ENCODE results near the gene DNAAF5.

Gene DNAAF5

DNA sequence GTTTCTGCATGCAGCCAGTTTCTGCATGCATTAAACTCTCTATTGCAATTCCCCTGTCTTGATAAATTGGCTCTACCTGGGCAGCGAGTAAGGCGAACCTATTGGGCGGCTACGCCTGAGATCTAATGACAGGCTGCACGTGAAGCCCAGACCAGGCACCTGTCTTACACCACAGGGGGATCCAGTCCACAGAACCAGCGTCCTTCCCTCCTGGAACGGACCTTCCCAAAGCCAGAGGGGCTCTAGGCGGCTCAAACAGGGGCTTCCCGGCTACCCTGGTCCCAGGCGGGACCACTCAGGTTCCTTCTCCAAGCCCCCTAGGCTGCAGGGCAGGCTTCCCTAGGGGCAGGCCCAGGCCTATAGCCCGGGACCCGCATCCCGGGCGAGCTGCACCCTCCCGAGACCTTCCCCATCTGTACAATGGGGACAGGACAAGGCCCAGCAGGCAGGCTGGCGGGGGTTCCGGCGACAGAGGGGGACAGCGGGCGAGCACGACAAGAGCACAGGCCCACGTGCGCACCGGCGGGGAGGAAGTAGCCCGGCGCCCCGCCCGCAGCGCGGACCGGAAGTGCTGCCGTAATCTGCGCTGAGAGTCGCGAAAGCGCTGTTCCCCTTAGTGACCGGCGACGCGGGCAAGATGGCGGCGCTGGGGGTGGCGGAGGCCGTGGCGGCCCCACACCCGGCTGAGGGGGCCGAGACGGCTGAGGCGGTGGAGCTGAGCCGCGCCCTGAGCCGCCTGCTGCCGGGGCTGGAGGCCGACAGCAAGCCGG is at the start of gene DNAAF5:
TSS of gene DNAAF5 (plus strand) at position 616 of the 770 bp plus-strand sequence. CDS start at position 638, 22 bp downstream.
- peak; percentile 79 for DNase-seq (ENCODE audit: low read depth)

DNA sequence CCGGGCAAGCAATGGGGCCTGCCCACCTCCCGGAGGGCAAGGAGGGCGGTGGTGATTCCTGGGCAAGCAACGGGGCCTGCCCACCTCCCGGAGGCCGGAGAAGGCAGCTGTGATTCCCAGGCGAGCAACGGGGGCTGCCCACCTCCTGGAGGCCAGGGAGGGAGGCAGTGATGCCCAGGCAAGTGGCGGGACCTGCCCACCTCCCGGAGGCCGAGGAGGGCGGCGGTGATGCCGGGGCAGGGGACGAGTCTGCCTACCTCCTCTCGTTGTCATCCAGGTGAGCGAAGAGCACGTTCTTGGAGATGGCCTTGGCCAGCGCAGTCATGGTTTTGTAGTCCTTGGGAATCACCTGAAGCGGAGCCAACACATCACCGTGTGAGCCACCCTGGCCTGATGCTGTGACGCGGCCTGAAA is 49.5 kb upstream of the DNAAF5 start:
- no peak for DNase-seq (ENCODE audit: low read depth)

DNA sequence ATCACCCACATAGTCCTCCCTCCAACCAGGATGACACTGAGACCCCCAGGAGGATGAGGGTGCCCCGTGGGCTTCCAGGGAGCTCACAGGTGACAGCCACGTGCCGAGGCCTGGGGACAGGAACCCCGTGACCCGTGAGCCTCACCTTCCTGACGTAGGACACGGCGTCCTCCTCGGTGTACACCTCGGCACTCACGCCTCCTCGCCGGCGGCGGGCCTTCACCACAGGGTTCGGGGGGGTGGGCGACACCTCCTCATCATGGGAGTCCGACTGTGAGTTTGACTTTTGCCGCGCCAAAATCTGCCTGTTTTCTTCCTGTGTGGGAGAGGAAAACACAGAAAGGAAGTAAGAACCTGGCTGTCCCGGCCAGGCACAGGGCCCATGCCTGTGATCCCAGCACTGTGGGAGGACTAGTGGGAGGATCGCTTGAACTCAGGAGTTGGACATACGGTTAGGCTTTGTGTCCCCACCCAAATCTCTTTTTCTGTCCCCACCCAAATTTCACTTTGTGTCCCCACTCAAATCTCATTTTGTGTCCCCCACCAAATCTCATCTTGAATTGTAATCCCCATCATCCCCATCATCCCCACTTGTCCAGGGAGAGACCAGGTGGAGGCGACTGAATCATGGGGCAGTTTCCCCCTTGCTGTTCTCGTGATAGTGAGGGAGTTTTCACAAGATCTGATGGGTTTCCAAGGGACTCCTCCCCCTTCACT is 45.9 kb upstream of the DNAAF5 start:
- no peak for DNase-seq (ENCODE audit: low read depth)

DNA sequence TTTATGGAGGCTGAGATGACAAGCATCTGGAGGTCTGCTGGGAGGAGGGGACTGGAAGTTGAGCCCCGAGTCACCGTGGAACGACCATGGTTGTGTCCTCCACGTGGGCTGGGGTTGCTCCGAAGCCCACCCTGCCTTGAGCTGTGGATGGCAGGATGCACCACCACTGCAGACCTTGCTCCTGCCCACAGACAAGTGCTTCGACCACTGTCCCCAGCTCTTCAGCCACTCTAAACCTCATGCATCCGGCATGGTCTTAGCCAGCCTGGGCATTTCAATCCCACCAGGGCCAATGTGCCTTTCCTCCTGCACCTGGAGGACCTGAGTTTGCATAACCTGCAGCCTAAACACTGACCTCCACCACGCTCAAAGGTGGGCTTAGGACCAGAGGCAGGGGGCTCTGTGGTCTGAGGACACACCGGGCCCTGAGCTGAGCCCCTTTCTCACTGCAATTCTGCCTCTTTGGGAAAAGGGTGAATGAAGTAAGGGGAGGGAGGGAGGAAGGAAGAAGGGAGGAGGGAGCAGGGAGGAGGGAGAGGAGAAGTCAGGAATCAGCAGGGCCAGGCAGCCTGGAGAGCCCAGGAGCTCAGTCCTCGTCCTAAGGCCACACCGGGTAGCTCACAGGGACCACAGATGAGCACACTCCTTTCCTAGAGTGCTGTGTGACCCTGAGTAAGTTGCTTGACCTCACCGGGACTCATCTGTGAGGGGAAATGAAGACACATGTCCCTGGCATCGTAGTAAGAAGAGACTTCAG is 44.8 kb upstream of the DNAAF5 start:
- DNase-seq (ENCODE audit: low read depth): no peak

DNA sequence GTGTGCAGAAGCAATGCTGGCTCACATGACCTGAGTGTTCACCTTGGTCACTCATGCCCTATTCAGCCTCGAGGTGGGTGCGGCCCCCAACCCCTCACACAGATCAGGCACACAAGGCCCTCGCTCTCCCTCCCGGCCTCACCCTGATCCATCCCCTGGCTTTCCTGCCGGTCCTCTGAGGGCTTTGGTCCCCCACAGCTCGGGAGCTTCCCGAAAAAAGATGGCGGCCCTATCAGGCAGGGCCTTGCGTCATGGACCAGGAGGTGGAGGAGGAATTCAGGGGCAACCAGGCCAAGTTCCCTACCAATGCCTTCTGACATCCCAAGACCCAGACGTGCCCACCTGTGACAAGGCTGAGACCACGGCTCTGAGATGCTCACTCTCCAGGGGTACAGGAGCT is 43.7 kb upstream of the DNAAF5 start:
- DNase-seq (ENCODE audit: low read depth): no peak

DNA sequence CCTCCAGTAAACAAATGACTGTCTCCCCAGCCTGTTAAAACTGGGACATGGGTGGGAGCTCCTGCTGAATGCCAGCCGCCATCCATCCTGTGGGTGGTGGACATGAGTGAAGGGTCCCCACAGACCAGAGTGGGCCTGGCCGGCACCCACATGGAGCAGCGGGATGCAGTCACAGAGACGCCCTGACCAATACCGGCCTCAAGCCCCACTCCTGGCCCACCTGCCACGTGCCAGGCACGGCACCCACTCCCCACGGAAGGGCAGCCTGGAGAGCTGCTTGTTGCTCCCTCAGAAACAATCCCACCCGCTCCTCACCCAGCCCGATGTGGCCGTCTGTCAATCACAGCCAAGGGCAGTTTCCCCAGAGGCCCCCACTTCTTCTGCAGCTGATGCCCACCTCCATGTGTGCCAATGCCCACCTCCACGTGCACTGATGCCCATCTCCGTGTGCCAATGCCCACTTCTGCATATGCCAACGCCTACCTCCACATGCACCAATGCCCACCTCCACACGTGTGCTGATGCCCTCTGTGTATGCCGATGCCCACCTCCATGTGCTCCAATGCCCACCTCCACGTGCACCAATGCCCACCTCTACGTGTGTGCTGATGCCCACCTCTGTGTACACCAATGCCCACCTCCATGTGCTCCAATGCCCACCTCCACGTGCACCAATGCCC is 42.8 kb upstream of the DNAAF5 start:
- no peak for DNase-seq (ENCODE audit: low read depth)

DNA sequence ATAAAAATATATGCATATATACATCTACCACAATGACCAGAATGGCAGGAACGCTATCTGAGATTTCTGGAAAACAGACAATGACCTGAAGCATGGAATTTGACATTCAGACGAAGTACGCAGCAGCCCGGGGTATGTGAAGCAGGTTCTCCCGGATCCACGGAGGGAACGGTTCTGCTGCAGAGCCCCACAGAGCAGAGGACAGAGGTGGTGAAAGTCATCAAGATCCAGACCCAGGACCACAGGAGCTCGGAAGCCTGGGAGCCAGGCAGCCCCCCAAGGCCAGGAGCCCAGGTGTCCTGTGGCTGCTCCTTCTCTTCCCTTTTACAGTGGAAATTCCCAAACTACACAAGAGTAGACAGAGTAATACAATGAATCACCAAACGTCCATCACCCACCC is 42.1 kb upstream of the DNAAF5 start:
- DNase-seq (ENCODE audit: low read depth): no peak

DNA sequence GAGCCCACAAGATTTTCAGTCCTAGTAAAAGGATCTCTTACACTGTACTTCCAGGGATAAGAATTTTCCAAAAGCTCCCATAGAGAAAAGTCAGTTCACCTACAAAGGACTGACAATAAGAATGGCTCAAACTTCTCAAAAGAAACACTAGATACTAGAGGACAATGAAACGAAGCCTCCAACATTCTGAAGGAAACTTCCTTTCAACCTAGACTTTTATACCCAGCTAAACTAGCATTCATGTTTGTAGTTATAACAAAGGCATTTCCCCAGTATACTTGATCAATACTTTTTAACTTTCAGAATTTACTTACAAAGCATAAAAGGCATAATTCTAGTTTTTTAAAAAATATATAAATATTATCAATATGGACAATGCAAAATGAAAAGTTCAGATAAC is 41.0 kb upstream of the DNAAF5 start:
- no peak for DNase-seq (ENCODE audit: low read depth)

DNA sequence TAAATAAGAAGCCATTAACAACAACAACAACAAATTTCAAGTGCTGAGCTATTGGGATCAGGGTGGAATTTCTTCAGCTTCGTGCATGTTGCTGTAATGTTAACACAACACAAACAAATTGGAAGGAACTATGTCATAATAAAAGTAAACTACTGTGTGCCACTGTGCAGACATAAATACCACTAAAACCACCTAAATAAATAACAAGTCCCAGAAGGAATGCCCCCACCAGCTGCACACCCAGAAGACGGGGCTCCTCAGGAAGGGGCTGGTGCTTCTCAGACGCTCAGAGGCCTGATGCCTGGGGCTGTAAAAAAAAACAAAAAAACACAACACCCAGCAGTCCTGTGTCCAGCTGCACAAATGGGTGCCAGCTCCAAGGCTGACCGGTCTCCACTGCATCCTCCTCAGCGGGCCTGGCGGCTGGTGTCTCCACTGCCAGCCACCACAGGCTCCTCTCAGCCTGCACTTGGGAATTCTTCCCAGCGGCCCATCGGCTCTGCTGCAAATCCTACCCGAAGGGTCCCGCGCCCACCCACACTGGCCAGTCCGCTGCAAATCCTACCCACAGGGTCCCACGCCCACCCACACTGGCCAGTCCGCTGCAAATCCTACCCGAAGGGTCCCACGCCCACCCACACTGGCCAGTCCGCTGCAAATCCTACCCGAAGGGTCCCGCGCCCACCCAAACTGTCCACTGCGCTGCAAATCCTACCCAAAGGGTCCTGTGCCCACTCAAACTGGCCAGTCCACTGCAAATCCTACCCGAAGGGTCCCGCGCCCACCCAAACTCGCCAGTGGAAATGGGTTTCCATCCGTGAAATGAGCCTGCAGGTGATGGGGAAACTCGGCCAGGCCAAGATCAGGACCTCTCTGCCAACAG is 35.8 kb upstream of the DNAAF5 start:
- DNase-seq (ENCODE audit: low read depth): no peak

DNA sequence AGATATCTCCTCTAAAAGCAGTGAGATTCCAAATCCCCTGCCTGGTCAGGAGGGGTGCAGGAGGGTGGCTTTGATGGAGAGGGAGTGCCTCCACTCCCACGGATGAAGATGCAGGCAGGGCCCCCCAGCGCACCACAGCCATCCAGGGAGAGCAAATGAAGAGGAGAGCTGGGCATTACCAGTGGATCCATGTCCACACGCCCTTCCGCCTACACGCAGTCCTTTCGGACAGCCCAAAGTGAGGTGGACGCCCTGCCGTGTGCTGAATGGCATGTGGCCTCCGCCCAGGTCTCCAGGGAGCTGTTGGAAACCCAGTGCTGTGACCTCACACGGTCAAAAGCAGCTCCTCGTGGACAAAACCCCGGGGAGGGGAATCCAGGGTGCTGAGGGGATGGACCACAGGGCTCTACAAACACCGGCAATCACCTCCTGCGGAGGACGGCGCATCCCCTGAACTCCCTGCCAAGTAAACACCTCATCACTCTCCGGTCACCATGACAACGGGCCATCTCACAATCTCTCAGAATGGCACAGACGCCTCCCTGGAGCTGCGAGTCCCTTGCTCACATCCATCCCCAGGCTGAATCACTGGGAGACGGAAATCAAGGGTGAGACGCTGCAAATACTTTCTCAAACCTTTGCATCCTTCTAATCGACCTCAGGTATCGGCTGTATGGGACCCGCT is 35.0 kb upstream of the DNAAF5 start:
- DNase-seq (ENCODE audit: low read depth): no peak

DNA sequence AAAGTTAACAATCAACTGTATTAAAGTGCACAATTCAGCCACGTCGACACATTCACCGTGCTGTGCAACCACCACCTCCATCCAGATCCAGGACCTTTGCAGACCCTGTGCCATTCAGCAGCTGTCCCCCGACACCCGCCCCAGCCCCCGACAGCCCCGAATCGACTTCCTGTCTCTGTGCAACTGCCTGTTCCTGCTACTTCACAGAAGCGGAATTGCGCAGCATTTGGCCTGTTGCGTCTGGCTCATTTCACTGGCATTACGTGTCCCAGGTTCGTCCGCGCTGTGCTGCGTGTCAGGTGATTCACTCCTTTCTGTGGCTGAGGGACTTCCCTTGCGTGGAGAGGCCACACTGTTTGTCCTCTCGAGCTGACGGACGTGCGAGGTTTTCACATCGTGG is 33.2 kb upstream of the DNAAF5 start:
- no peak for DNase-seq (ENCODE audit: low read depth)

DNA sequence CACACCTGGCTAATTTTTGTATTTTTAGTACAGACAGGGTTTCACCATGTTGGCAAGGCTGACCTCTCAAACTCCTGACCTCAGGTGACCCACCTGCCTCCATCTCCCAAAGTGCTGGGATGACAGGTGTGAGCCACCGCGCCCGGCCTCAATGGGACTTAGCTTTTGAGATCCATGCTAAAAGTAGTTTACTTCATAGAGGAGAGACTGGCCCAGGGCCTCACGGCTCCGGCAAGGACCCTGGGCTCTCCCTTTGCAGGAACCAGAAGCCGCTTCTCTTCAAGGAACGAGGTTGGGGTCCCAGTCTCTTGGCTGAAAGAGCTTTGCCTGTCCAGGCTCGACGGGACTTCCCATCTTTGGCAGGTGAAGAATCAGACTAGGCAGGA is 30.1 kb upstream of the DNAAF5 start:
- DNase-seq (ENCODE audit: low read depth): no peak

DNA sequence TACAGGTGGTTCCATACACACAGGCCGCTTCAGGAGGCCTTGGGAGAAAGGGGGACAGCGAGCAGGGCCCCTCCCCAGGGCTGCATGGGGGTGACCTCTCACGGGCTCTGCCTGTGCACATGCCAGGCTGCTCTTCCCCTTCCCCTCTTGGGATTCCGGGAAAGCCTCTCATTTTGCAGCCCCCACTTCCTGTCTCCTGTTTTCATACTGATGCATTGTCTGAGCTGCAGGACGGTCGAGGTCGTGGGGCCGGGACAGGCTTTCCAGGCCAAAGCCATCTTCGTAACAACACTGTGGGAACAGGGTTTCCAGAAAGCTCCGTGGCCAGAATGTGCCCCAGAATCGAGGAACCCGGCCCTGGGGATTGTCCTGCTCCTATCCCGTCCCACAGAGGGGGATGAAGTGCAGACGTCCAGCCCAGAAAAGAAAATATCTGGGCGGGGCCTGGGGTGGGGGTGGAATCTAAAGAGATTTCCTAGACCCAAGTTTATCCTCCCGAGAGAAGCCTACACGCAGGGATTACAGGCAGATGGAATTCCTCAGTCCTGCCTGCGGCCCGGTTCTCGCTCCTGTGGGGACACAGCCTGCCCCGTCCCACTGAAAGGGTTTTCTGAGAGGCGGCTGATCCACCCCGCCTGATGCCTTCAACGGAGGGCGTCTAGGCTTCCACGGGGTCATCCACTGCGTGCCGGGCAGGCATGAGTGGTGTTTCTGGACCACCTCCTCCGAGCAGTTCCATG is 29.5 kb upstream of the DNAAF5 start:
- DNase-seq (ENCODE audit: low read depth): no peak

DNA sequence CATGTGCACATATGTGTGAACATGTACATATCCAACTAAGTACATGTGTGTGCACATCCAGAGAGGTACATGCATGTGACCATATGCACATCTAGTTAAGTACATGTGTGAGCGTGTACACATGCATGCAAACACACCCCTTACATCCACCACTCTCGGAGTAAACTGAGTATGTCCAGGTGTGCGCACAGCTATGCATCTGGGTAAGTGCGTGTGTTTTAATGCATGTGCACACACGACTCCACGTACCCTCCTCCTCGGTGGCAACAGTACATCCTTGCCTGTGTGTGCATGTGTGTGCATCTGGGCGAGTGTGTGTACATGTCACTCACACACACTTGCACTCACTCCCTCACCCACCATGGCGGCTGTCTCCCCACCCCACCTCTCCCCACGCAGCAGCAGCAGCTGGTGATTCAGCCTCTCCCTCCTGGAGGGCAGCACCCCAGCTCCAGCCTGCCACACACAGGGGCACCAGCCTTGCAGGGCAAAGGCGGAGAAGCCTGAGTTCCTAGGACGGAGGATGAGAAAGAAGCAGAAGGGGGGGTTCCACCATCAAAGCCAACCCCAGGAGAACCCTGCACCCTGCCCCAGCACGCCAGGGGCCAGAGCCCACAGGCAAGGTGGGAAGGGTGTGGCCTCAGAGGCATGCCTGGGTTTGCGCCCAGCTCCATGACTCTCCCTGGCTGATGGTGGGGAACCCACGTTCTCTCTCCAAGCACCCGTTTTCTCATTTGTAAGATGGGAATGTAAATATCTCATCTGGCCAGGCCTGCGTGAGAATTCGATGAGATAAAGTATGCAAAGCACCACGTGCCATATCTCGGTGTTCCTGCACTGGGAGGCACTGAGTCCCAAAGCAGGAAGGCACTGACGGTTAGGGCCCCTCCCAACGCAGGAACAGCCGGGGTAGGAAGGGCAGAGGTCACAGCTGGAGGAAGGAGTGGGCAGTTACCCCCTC is 27.7 kb upstream of the DNAAF5 start:
- DNase-seq (ENCODE audit: low read depth): no peak

DNA sequence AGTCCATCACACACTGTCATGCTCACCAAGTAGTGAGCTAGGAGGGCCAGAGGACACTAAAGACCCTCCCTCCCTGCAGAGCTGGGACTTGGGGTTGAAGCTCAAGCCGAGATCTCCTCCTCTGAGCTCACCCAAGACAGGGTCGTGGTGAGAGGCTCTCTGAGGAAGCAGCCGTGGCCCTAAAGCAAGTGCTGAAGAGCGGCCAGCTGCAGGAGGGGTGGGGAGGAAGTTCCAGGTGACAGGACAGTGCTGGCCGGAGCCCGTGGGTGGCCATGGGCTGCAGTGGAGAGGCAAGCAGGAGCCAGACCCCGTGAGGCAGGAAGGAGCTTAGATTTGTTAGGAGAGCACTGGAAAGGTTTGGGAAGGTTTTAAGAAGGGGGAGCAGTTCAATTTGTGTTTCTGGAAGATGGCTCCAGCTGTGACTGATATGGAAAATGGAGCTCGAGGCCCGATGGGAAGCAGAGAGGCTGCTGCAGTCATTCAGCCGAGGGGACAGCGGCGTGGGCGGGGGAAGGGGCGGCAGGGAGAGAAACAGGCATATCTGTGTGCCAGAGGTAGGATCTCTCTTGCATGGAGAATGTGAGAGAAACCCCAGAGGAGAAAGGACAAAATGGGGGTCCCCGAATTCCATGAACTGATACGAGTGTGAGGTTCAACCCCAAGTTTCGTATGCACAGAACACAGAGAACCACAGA is 26.9 kb upstream of the DNAAF5 start:
- no peak for DNase-seq (ENCODE audit: low read depth)

DNA sequence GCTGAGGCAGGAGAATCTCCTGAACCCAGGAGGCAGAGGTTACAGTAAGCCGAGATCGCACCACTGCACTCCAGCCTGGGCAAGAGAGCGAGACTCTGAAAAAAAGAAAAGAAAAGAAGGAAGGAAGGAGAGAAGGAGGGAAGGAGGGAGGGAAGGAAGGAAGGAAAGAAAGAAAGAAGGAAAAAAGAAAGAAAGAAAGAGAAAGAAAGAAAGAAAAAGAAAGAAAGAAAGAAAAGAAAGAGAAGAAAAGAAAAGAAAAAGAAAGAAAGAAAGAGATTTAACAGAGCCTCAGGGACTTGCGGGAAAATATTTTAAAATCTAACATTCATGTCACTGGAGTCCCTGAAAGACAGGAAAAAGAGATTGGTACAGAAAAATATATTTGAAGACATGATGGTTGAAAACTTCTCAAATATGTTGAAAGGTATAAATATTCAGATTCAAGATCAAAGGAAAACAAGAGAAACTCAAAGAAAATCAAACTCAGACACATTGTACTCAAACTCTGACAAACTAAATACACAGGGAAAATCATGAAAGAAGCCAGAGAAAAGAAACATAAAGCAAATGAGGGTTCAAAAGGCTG is 25.3 kb upstream of the DNAAF5 start:
- DNase-seq (ENCODE audit: low read depth): no peak

DNA sequence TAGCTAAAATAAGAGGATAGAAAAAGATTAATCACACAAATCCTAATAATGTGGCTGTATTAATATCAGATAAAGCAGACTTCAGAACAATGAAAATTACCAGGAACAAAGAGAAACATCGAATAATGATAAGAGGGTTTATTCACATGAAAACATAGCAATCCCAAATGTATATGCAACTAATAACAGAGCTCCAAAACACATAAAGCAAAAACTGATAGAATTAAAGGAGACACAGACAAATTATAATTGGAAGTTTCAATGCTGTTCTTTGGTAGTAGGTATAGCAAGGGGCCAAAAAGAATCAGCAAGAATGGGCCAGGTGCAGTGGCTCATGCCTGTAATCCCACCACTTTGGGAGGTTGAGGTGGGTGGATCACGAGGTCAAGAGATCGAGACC is 23.4 kb upstream of the DNAAF5 start:
- DNase-seq (ENCODE audit: low read depth): no peak

DNA sequence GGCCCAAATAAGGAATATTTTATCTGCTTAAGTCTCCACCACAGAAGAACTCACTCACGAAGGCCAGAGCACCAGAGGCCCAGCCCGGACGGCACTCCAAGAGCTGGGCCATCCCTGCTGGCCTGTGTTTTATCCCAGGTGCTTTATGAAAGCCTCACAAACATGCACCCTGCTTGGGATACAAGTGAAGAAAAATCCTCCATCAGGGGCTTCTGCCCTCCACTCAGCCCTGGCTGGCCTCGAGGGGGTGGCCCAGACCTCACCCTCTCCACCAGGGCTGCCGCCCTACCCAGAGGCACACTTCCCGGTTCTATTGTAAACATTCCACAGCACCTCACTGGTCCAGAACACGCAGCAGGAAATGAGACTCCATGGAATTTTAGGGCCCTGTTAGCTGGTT is 19.8 kb upstream of the DNAAF5 start:
- DNase-seq (ENCODE audit: low read depth): no peak
